HK-2 (cell line): Measurements from ENCODE around the gene CTBS.
A peak's percentile ranks its signal among the peaks of the same experiment; 100 is the strongest.

ENCODE experiments used
- DNase-seq: peaks from one replicate; pipeline ENCODE4 v3.0.0-alpha.2; 2018; ENCODE audit not compliant: unreplicated experiment

The CTBS gene

DNA sequence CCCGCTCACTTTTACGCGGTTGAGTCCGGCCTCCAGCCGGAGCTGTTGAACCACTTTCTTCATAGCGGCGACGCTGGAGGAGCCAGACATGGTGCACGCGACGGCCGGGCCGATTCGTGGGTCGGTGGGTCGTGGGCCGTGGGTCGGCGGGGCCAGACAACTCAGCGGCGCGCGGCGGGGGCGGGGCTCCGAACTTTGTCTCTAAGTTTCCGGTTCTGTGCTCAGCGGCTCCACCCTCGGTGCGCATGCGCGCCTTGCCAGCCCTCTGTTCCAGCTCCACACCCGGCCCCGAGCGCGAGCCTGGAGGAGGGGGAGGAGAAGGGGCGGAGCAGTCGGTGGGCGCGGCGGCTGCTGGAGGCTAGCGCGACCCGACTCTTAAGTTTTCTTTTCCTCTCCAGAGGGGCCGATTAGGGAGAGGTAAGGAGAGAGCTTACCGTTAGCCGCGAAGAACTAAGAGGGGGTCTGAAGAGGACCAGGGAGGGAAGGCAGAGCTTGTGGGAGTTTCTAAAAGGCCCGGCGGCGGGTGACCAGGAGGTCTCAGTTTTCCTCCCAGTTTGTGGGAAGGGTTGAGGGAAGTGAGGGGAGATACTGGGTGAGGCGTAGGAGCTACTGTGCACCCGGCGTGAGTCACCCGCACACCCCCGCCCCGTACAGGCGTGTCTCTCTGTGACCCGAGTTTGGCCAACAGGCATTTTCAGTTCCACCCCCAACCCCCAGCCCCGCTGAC lies 68.1 kb downstream of the CTBS start, which contains the start of the genes GNG5 and SPATA1:
Gene GNG5 (minus strand): TSS at position 580 of the 727 bp plus-strand sequence. CDS start 490 bp downstream, at position 90.
Gene SPATA1 (plus strand): TSS at position 385 of the 727 bp plus-strand sequence. CDS start 9,974 bp downstream, outside the sequence.
- peak; percentile 98 for DNase-seq

DNA sequence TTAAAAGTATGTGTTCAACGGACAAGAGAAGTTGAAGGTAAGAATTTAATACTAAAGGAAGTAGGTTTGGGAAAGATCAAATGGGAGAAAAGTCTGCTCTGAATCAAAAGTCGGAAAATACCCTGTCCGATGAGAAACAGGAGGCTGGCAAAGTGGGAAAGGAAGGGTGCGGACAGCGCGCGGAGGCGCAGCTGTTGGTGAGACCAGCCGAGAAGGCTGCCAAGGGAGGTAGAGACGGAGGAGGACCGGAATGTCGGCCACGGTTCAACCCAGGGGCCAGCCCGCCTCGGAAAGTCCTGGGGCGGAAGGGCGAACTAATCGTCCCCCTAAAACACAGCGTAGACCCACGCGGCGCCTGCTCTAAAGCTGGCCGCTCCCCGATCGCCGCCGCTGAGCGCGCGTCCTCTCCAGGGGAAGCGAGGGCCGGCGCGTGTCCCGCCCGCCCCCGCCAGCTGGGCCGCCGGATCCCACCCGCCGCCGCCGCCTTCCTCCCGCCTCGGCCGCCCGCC lies 68.7 kb downstream of the CTBS start:
- no peak for DNase-seq

DNA sequence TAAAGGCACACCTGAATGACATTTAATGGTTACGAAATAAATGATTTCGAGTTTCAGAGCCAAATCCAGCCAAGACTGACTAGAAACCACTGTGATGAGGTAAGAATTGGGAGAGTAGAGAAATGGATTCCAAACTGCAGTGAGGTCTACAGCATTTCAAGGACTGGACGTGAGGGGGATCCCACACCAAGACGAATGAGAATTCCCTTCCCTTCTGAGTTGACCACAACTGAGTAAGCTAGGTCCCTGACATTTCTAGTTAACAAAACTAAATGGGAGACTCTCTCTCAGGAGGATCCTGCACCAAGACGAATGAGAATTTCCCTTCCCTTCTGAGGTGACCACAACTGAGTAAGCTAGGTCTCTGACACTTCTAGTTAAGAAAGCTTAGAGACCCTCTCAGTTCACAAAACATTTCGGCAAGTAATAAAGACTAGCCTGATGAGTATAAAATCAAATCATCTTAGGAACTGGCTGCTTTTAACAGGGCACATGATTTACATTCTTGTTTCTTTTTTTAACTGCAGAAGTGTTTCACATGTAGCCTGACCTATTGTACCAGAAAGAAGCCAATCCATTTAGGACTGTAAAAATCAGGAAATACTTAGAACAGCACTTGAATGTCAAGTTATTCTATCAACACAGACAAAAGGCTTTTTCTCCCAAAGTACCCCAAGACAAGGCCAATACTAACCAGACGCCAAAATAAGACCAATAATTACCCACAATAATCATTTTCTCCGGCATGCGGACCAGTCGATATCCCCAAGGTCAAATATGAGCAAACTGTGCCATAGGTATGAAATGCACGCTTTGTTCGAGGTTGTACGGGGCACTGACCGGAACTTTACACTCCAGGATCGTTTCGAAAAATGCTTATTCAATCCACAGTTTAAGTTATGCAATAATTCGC lies 69.4 kb downstream of the CTBS start:
- peak; percentile 14 for DNase-seq

DNA sequence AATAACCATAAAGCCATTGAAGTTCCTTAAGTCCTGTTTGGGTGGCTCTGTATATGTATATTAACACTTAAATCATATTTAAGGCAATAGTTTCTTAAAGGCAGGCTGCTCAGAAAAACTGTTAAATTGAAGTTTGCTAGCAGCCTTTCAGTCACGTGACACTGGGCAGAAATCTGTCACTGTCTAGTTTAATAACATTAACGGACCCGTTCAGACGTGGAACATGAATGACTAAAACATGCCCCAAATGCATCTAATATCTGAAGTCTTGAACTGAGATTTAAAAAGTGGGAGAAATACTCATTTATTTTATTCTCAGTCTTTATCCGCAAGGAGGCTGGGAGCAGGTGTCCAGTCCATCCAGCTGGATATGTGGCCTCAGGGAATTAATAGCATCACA lies 71.3 kb downstream of the CTBS start:
- no peak for DNase-seq
